SU-DHL-6 (cell line): ENCODE data around the gene S1PR3.

Experiments used
- EZH2phosphoT487 ChIP-seq: fragments of 200-600 bp; sonication (generic), shearing (Covaris generic); conservative IDR thresholded peaks from 2 replicates; pipeline ENCODE4 v1.6.1; 2018; ENCODE audit warnings: mild to moderate bottlenecking, antibody characterized with exemption, low read length, moderate library complexity, mixed read lengths
- TF ChIP-seq, protein P1 (sequence below): fragments of 200-600 bp; sonication (generic); IDR thresholded peaks from one replicate; pipeline ENCODE4 v1.5.1; 2017; ENCODE audit warnings: antibody characterized with exemption, mild to moderate bottlenecking, low read length, moderate library complexity; ENCODE audit not compliant: insufficient read depth, poor library complexity, severe bottlenecking

DNA sequence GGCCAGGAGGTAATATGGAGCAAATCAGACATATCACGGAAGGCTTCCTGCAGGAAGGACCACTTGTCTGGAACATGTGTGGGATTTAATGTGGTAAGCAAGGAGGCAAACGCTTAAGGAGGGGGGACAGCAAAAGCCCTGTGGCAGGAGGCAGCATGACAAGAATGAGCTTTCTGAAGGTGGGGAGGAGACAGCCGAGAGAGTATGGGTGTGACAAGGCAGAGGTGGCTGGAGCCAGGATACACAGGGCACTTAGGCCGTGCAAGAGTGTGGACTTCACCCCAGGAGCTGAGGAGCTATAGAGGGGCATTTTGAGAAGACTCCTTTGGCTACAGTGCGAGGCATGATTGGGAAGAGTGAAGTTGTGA is 14.4 kb upstream of the S1PR3 start:
- TF ChIP-seq, protein P1, sequence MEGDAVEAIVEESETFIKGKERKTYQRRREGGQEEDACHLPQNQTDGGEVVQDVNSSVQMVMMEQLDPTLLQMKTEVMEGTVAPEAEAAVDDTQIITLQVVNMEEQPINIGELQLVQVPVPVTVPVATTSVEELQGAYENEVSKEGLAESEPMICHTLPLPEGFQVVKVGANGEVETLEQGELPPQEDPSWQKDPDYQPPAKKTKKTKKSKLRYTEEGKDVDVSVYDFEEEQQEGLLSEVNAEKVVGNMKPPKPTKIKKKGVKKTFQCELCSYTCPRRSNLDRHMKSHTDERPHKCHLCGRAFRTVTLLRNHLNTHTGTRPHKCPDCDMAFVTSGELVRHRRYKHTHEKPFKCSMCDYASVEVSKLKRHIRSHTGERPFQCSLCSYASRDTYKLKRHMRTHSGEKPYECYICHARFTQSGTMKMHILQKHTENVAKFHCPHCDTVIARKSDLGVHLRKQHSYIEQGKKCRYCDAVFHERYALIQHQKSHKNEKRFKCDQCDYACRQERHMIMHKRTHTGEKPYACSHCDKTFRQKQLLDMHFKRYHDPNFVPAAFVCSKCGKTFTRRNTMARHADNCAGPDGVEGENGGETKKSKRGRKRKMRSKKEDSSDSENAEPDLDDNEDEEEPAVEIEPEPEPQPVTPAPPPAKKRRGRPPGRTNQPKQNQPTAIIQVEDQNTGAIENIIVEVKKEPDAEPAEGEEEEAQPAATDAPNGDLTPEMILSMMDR = no peak
- no peak for TF ChIP-seq EZH2phosphoT487
